IMR-90 (cell line): ENCODE measurements around the gene PUS3. TPM values are rescaled to one million over a fixed set of nuclear protein-coding genes. Genes with fewer than 3 reads are reported as not detected.

Experiments
- ATAC-seq: fragments of 200-7000 bp; cut with Tn5 transposase; 2 replicates; pipeline ENCODE4 v1.9.1; 2020; ENCODE audit warnings: low read depth, mild to moderate bottlenecking, moderate library complexity
- BruUV-seq: library from RNA; stranded (reverse); fragments of 400-500 nt; replicated peaks from 2 replicates; lab custom pipeline; 2021; lab: Mats Ljungman, UMichigan
- CTCF ChIA-PET: fragments of 300-600 bp; formaldehyde crosslinking; extraction: SDS; loops from one replicate; lab custom pipeline; 2021; ENCODE audit warnings: antibody characterized with exemption; lab: Yijun Ruan, JAX
- POLR2A ChIA-PET: fragments of 300-600 bp; sonication (Branson Sonifier 250); formaldehyde crosslinking; loops from one replicate; lab custom pipeline; 2022; ENCODE audit warnings: antibody characterized with exemption; ENCODE audit not compliant: unreplicated experiment; lab: Charles Lee
- DNase-seq: peaks from one replicate; pipeline ENCODE4 v3.0.0; 2013
- H2AFZ ChIP-seq: replicated peaks from 2 replicates; pipeline ENCODE3; 2013; ENCODE audit warnings: low read length, mild to moderate bottlenecking; ENCODE audit not compliant: poor library complexity
- H2AK5ac ChIP-seq: 2 replicates; pipeline ENCODE4 v1.6.1; 2013; ENCODE audit warnings: low read depth, low read length, inconsistent platforms
- H2AK9ac ChIP-seq: replicated peaks from 2 replicates; pipeline ENCODE3; 2013; ENCODE audit warnings: mild to moderate bottlenecking, low read depth, low read length, moderate library complexity; ENCODE audit not compliant: poor library complexity
- H2BK120ac ChIP-seq: 2 replicates; pipeline ENCODE4 v1.6.1; 2013; ENCODE audit warnings: low read depth, low read length, inconsistent platforms
- H2BK15ac ChIP-seq: 3 replicates; pipeline ENCODE4 v1.6.1; 2013; ENCODE audit warnings: low read depth, low read length, inconsistent platforms
- H2BK20ac ChIP-seq: 2 replicates; pipeline ENCODE4 v1.6.1; 2013; ENCODE audit warnings: low read depth, mild to moderate bottlenecking, inconsistent platforms, low read length, moderate library complexity
- H2BK5ac ChIP-seq: 2 replicates; pipeline ENCODE4 v1.6.1; 2013; ENCODE audit warnings: mild to moderate bottlenecking, low read depth, low read length, inconsistent platforms; ENCODE audit not compliant: poor library complexity, severe bottlenecking
- H3K14ac ChIP-seq: replicated peaks from 2 replicates; pipeline ENCODE4 v1.6.1; 2013; ENCODE audit warnings: low read depth, low read length, inconsistent platforms
- H3K18ac ChIP-seq: 2 replicates; pipeline ENCODE4 v1.6.1; 2013; ENCODE audit warnings: low read depth, low read length, control low read depth
- H3K23ac ChIP-seq: 2 replicates; pipeline ENCODE4 v1.6.1; 2013; ENCODE audit warnings: low read depth, low read length, inconsistent platforms
- H3K27ac ChIP-seq: 2 replicates; pipeline ENCODE4 v1.5.1; 2013; ENCODE audit warnings: mild to moderate bottlenecking, control low read depth, low read length; ENCODE audit not compliant: insufficient read depth
- H3K27me3 ChIP-seq: 2 replicates; pipeline ENCODE4 v1.6.1; 2013; ENCODE audit warnings: low read length; ENCODE audit not compliant: control insufficient read depth, insufficient read depth
- H3K36me3 ChIP-seq: 2 replicates; pipeline ENCODE4 v1.6.1; 2013; ENCODE audit warnings: low read length, mixed read lengths; ENCODE audit not compliant: control insufficient read depth, insufficient read depth
- H3K4ac ChIP-seq: 2 replicates; pipeline ENCODE4 v1.6.1; 2013; ENCODE audit warnings: low read depth, low read length, inconsistent platforms
- H3K4me1 ChIP-seq: 2 replicates; pipeline ENCODE4 v1.6.1; 2013; ENCODE audit warnings: low read length, mixed read lengths; ENCODE audit not compliant: control insufficient read depth, insufficient read depth
- H3K4me2 ChIP-seq: 2 replicates; pipeline ENCODE4 v1.6.1; 2013; ENCODE audit warnings: low read depth, mild to moderate bottlenecking, control low read depth, low read length, moderate library complexity
- H3K4me3 ChIP-seq: 2 replicates; pipeline ENCODE4 v1.5.1; 2013; ENCODE audit warnings: low read depth, mild to moderate bottlenecking, control low read depth, low read length, moderate library complexity; ENCODE audit not compliant: insufficient read depth
- H3K56ac ChIP-seq: 2 replicates; pipeline ENCODE4 v1.6.1; 2013; ENCODE audit warnings: low read length, inconsistent platforms; ENCODE audit not compliant: insufficient read depth; ENCODE audit errors: extremely low read depth
- H3K79me1 ChIP-seq, 2 experiments: 2 replicates each; pipeline ENCODE4 v1.6.1; 2013; ENCODE audit warnings: low read length in 2 of 2, inconsistent platforms in 1 of 2, low read depth in 1 of 2
- H3K9ac ChIP-seq: 2 replicates; pipeline ENCODE4 v1.6.1; 2013; ENCODE audit warnings: low read depth, low read length, control low read depth
- H3K9me1 ChIP-seq: 2 replicates; pipeline ENCODE4 v1.6.1; 2013; ENCODE audit warnings: low read length, inconsistent platforms; ENCODE audit not compliant: insufficient read depth
- H3K9me3 ChIP-seq: 2 replicates; pipeline ENCODE4 v1.6.1; 2013; ENCODE audit warnings: low read length; ENCODE audit not compliant: control insufficient read depth, insufficient read depth
- H4K20me1 ChIP-seq: 2 replicates; pipeline ENCODE4 v1.6.1; 2013; ENCODE audit warnings: low read length, inconsistent platforms; ENCODE audit not compliant: insufficient read depth
- H4K5ac ChIP-seq: 2 replicates; pipeline ENCODE4 v1.6.1; 2013; ENCODE audit warnings: mild to moderate bottlenecking, low read depth, low read length, control low read depth
- H4K8ac ChIP-seq, 2 experiments: 2 replicates each; pipeline ENCODE4 v1.6.1; 2013; ENCODE audit warnings: low read depth in 2 of 2, low read length in 2 of 2, control low read depth in 1 of 2, inconsistent platforms in 1 of 2
- H4K91ac ChIP-seq: 2 replicates; pipeline ENCODE4 v1.6.1; 2013; ENCODE audit warnings: low read depth, low read length, inconsistent platforms; ENCODE audit not compliant: insufficient read depth
- CEBPB ChIP-seq: IDR thresholded peaks from 2 replicates; pipeline ENCODE4 v1.6.1; 2012; ENCODE audit warnings: low read depth, low read length, improper control_type of control experiment
- CHD1 ChIP-seq: IDR thresholded peaks from 2 replicates; pipeline ENCODE4 v1.6.1; 2012; ENCODE audit warnings: low read depth, low read length, improper control_type of control experiment
- CTCF ChIP-seq: conservative IDR thresholded peaks from 2 replicates; pipeline ENCODE4 v1.5.1; 2012; ENCODE audit warnings: mild to moderate bottlenecking, low read depth, low read length, improper control_type of control experiment
- FOS ChIP-seq: fragments of 150-350 bp; IDR thresholded peaks from 2 replicates; pipeline ENCODE4 v1.6.1; 2016; ENCODE audit warnings: low read depth, low read length
- MAFK ChIP-seq: IDR thresholded peaks from 2 replicates; pipeline ENCODE4 v1.6.1; 2012; ENCODE audit warnings: low read depth, low read length, improper control_type of control experiment
- MAZ ChIP-seq: IDR thresholded peaks from 2 replicates; pipeline ENCODE4 v1.6.1; 2012; ENCODE audit warnings: low read depth, mild to moderate bottlenecking, low read length, improper control_type of control experiment, moderate library complexity, borderline replicate concordance
- MXI1 ChIP-seq: IDR thresholded peaks from 2 replicates; pipeline ENCODE4 v1.6.1; 2012; ENCODE audit warnings: low read depth, mild to moderate bottlenecking, low read length, moderate library complexity, borderline replicate concordance
- NFE2L2 ChIP-seq: fragments of 150-350 bp; IDR thresholded peaks from 2 replicates; pipeline ENCODE4 v1.6.1; 2016; ENCODE audit warnings: low read depth, mild to moderate bottlenecking, low read length
- POLR2A ChIP-seq: IDR thresholded peaks from 2 replicates; pipeline ENCODE4 v1.6.1; 2012; ENCODE audit warnings: mild to moderate bottlenecking, low read depth, low read length
- RAD21 ChIP-seq: IDR thresholded peaks from 2 replicates; pipeline ENCODE4 v1.6.1; 2012; ENCODE audit warnings: low read length, improper control_type of control experiment
- RCOR1 ChIP-seq: IDR thresholded peaks from 2 replicates; pipeline ENCODE4 v1.6.1; 2012; ENCODE audit warnings: mild to moderate bottlenecking, low read length, improper control_type of control experiment; ENCODE audit not compliant: insufficient replicate concordance
- RFX5 ChIP-seq: IDR thresholded peaks from 2 replicates; pipeline ENCODE4 v1.8.0; 2012; ENCODE audit warnings: low read depth, mild to moderate bottlenecking, low read length, moderate library complexity
- SMC3 ChIP-seq: fragments of 150-350 bp; IDR thresholded peaks from 2 replicates; pipeline ENCODE4 v1.6.1; 2016; ENCODE audit warnings: low read depth, mild to moderate bottlenecking, antibody characterized with exemption, low read length, moderate library complexity
- USF2 ChIP-seq: fragments of 150-350 bp; IDR thresholded peaks from 2 replicates; pipeline ENCODE4 v1.6.1; 2017; ENCODE audit warnings: mild to moderate bottlenecking, antibody characterized with exemption, low read length, low read depth
- WGBS, 2 experiments: methylation state at CpG; one replicate each; pipeline versions ENCODE4 v1.1.5 to v1.1.7; 2013; ENCODE audit warnings: missing lambda C conversion rate in 2 of 2; ENCODE audit not compliant: insufficient read length in 1 of 2; ENCODE audit errors: extremely low coverage in 2 of 2; 5-methylcytosine and 5-hydroxymethylcytosine counted together
- dilution Hi-C: fragments of 300-500 bp; cut with HindIII; formaldehyde crosslinking; loops from one replicate; pipeline ENCODE4 v1.14.3; 2018; ENCODE audit warnings: low sequenced_read_pairs; ENCODE audit not compliant: unreplicated experiment
- in situ Hi-C: fragments of 300-500 bp; cut with MboI; formaldehyde crosslinking; loops from 3 replicates; pipeline ENCODE4 v1.14.3; 2019; ENCODE audit warnings: low sequenced_read_pairs, inconsistent platforms, mixed read lengths
- intact Hi-C: fragments of 100-400 bp; cut with micrococcal nuclease; formaldehyde crosslinking; loops from 2 replicates; pipeline ENCODE4 v1.10.0; 2022
- polyA plus RNA-seq, 3 experiments: library from polyadenylated mRNA; depleted of rRNA; stranded (reverse); fragments of >200 nt; gene quantifications; 2 replicates each; pipeline ENCODE4 v1.2.3, GENCODE V29; 2012; ENCODE audit warnings: low replicate concordance in 1 of 3
- total RNA-seq: library from RNA; depleted of rRNA; stranded (reverse); fragments of >200 nt; gene quantifications from 2 replicates; pipeline ENCODE4 v1.2.3, GENCODE V29; 2012

The PUS3 gene
- total and polyA plus RNA-seq, 2 of the 4 experiments (the other 2 are of a cell fraction): 6.1 to 11.7 TPM

- no peak overlapping the region for H2AFZ ChIP-seq
- TF ChIP-seq CTCF (no peak), MAZ (no peak), MAFK (no peak), SMC3 (no peak), RAD21 (no peak), NFE2L2 (no peak), POLR2A (no peak), RFX5 (no peak), CEBPB (no peak), USF2 (no peak), FOS (no peak), MXI1 (no peak), CHD1 (no peak), RCOR1 (no peak)
- no peak overlapping the region for H4K5ac ChIP-seq
- H2BK120ac ChIP-seq: no peak overlapping the region
- no peak overlapping the region for H2AK5ac ChIP-seq
- H3K4me1 ChIP-seq: no peaks in the 10 kb centered on the region
- no peak overlapping the region for H3K27ac ChIP-seq
- no peaks in the 10 kb centered on the region for H3K9me3 ChIP-seq
- dilution Hi-C loops: loop anchor here (25.0 kb wide), 1 partner anchor 289 kb away; the partner anchor contains the start of genes FAM118B and RPUSD4
- H3K9ac ChIP-seq: no peak overlapping the region
- peaks cover 36% of the 10 kb centered on the region for H3K27me3 ChIP-seq
- no peak overlapping the region for H2BK5ac ChIP-seq
- no peak overlapping the region for H2AK9ac ChIP-seq
- CTCF ChIA-PET: interaction anchor here (0.9 to 1.8 kb wide), 3 partner anchors 18 to 281 kb away, joined by 3 to 6 read pairs (median 3); no protein-coding TSS in a partner anchor
- H4K91ac ChIP-seq: no peak overlapping the region
- H3K18ac ChIP-seq: no peak overlapping the region
- no peak overlapping the region for H3K23ac ChIP-seq
- no peaks in the 10 kb centered on the region for H3K9me1 ChIP-seq
- no peak overlapping the region for H3K14ac ChIP-seq
- 67% methylated on average over 1 of the region's 8 CpGs; no CpG with 5 or more reads in 1 of the 2 experiments for WGBS, 2 experiments
- H4K8ac ChIP-seq: no peak overlapping the region
- no peaks in the 10 kb centered on the region for H3K79me1 ChIP-seq
- no peak overlapping the region for H2BK15ac ChIP-seq
- no peak overlapping the region for H3K56ac ChIP-seq
- H3K4ac ChIP-seq: no peak overlapping the region
- POLR2A ChIA-PET: no interaction called here
- H4K20me1 ChIP-seq: no peaks in the 10 kb centered on the region
- no peak overlapping the region for H3K4me3 ChIP-seq
- BruUV-seq: no TSS peak
- DNase-seq (no peak), ATAC-seq (no peak)
- H3K36me3 ChIP-seq: no peaks in the 10 kb centered on the region
- H2BK20ac ChIP-seq: no peak overlapping the region
- H3K4me2 ChIP-seq: no peak overlapping the region
- intact Hi-C loops: loop anchor here (1.0 to 2.0 kb wide), 2 partner anchors 139 to 271 kb away; partner anchors contain the start of gene CDON
- in situ Hi-C loops: no loop called here
Measured at GRCh38 chr11:125923633-125924032, 20.6 kb upstream of the PUS3 start.
